ENCODE results near the gene AKR1B1. TPM values are rescaled to one million over a fixed set of nuclear protein-coding genes. Genes with fewer than 3 reads are reported as not detected.
A peak's percentile ranks its signal among the peaks of the same experiment; 100 is the strongest.

AKR1B1 gene
- total RNA-seq, 2 experiments from 2014 or later = 75.7 to 167 TPM

DNA sequence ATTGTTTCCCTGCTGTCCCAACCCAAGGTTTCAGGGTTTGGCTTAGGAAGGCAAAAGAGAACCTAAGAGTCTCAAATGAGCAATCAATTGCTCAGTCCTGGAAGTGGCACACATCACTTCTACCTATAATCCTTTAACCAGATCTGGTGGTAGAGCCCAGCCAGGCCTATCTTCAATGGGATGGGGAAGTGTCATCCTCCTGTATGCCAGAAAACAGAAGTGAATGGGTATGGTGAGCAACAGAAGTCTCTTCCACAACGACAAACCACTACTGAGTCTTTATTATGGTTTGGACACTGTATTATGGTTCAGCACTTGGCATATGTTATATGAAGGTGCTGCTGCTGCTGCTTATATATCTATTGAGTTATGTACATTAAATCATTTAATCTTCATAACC, 3.0 kb upstream of the AKR1B1 start:
- no peak for DNase-seq (ENCODE audit: low spot score)

DNA sequence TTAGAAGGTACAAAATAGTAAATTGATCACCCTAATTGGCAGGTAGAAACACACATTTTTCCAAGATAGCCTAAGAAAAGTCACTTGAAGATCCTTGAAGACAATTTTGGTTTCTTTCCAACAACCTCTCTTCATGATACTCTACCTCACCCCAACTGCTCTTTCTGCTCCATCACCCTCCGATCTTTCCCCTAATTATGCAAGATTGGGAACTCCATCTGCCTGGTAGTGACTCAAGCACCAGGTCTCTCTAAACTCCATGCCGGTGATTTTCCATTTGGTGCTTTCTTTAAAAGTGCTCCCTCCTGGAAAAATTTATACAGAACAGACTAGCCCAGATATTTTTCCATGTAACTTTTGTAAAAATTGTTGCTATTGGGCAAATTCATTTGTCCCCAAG, 1.1 kb upstream of the AKR1B1 start:
- no TSS peak for BruUV-seq (replicated peaks)
- DNase-seq (ENCODE audit: low spot score) = no peak
- H3K4me2 ChIP-seq (ENCODE audit: low read length) = peak overlapping the region; percentile 90; the same call in 1 of the 2 replicates
- H3K9me3 ChIP-seq (ENCODE audit: low read length) = peaks cover 8% of the 10 kb centered on the region; the same call in 1 of the 2 replicates
- CTCF ChIA-PET (ENCODE audit: unreplicated experiment) = interaction anchor here (0.6 kb wide), 1 partner anchor 25 kb away, joined by 3 read pairs; no protein-coding TSS in a partner anchor
- H3K79me2 ChIP-seq (ENCODE audit: insufficient read depth, low read depth, low read length) = peaks cover 19% of the 10 kb centered on the region; the same call in 1 of the 2 replicates
- intact Hi-C loops (cut with micrococcal nuclease; ENCODE audit: unreplicated experiment) = loop anchor here (1.0 to 10.0 kb wide), 5 partner anchors 187 to 710 kb away; partner anchors contain the start of genes AGBL3, BPGM and CYREN
- peaks cover 25% of the 10 kb centered on the region for H3K36me3 ChIP-seq (ENCODE audit: insufficient read depth, low read length)
- H3K27ac ChIP-seq (ENCODE audit: low read depth, low read length, poor library complexity, severe bottlenecking) = no peak overlapping the region
- H2AFZ ChIP-seq (ENCODE audit: low read length) = peak overlapping the region; percentile 99; the same call in 1 of the 2 replicates
- no peak overlapping the region for H3K4me3 ChIP-seq (ENCODE audit: low read depth, low read length, poor library complexity, severe bottlenecking)
- no peaks in the 10 kb centered on the region for H3K9me2 ChIP-seq (ENCODE audit: insufficient read depth, low read length)
- no peak for TF ChIP-seq EZH2phosphoT487 (IDR thresholded peaks at IDR 0.05; ENCODE audit: borderline replicate concordance, low read depth, low read length)
- TF ChIP-seq, protein P1, sequence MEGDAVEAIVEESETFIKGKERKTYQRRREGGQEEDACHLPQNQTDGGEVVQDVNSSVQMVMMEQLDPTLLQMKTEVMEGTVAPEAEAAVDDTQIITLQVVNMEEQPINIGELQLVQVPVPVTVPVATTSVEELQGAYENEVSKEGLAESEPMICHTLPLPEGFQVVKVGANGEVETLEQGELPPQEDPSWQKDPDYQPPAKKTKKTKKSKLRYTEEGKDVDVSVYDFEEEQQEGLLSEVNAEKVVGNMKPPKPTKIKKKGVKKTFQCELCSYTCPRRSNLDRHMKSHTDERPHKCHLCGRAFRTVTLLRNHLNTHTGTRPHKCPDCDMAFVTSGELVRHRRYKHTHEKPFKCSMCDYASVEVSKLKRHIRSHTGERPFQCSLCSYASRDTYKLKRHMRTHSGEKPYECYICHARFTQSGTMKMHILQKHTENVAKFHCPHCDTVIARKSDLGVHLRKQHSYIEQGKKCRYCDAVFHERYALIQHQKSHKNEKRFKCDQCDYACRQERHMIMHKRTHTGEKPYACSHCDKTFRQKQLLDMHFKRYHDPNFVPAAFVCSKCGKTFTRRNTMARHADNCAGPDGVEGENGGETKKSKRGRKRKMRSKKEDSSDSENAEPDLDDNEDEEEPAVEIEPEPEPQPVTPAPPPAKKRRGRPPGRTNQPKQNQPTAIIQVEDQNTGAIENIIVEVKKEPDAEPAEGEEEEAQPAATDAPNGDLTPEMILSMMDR (conservative IDR thresholded peaks at IDR 0.05; ENCODE audit: low read length) = no peak
- 0 out of 2 replicates have a peak, but pooled peaks cover 10% of the 10 kb centered on the region for H4K20me1 ChIP-seq (ENCODE audit: insufficient read depth, low read length)
- POLR2A ChIA-PET = interaction anchor here (0.6 kb wide), 1 partner anchor 27 kb away, joined by 6 read pairs; no protein-coding TSS in a partner anchor
- peaks cover 23% of the 10 kb centered on the region for H3K4me1 ChIP-seq (ENCODE audit: insufficient read depth, low read length, poor library complexity, severe bottlenecking)

More for the DNA sequence above, 3.0 kb upstream of the AKR1B1 start:
- H3K9me2 ChIP-seq (ENCODE audit: insufficient read depth, low read length) = no peaks in the 10 kb centered on the region
- BruUV-seq (replicated peaks) = no TSS peak
- peaks cover 15% of the 10 kb centered on the region; the same call in 1 of the 2 replicates for H3K9me3 ChIP-seq (ENCODE audit: low read length)
- POLR2A ChIA-PET = no interaction called here
- H3K4me1 ChIP-seq (ENCODE audit: insufficient read depth, low read length, poor library complexity, severe bottlenecking) = peaks cover 18% of the 10 kb centered on the region
- no peak for TF ChIP-seq EZH2phosphoT487 (IDR thresholded peaks at IDR 0.05; ENCODE audit: borderline replicate concordance, low read depth, low read length)
- TF ChIP-seq, protein P1 (conservative IDR thresholded peaks at IDR 0.05; ENCODE audit: low read length) = no peak
- intact Hi-C loops (cut with micrococcal nuclease; ENCODE audit: unreplicated experiment) = no loop called here
- no peak overlapping the region for H3K27ac ChIP-seq (ENCODE audit: low read depth, low read length, poor library complexity, severe bottlenecking)
- no peak overlapping the region for H3K4me3 ChIP-seq (ENCODE audit: low read depth, low read length, poor library complexity, severe bottlenecking)
- no peak overlapping the region for H3K4me2 ChIP-seq (ENCODE audit: low read length)
- peaks cover 7% of the 10 kb centered on the region for H3K36me3 ChIP-seq (ENCODE audit: insufficient read depth, low read length)
- H2AFZ ChIP-seq (ENCODE audit: low read length) = no peak overlapping the region
- 0 out of 2 replicates have a peak, but pooled peaks cover 10% of the 10 kb centered on the region for H4K20me1 ChIP-seq (ENCODE audit: insufficient read depth, low read length)
- CTCF ChIA-PET (ENCODE audit: unreplicated experiment) = no interaction called here
- H3K79me2 ChIP-seq (ENCODE audit: insufficient read depth, low read depth, low read length) = peaks cover 13% of the 10 kb centered on the region; the same call in 1 of the 2 replicates

DNA sequence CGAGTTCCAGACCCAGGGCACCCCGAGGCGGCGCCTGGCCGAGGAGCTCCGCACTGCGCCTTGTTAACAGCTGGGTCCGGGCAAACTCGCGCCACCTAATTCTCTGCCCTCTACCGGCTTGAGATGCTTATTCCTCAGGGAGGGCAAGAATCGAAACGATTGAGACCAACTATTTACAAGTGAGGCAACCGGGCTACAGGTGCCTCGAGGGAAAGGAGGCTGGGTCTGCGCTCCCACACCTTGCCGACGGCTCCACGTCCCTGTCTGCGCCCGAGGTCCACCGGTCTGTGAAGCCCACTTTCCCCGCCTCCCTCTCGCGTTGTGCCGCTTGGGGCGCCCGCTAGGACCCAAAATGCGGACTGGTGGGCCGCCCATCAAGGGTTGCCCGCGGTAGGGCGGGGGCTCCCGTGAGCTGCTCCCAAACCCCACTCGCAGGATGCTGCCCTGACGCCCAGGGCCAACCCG, 527 bp downstream of the AKR1B1 start:
- Histone ChIP-seq H3K27ac (ENCODE audit: low read depth, low read length, poor library complexity, severe bottlenecking) (peak overlapping the region; percentile 57), H3K79me2 (ENCODE audit: insufficient read depth, low read depth, low read length) (peaks cover 22% of the 10 kb centered on the region), H3K9me2 (ENCODE audit: insufficient read depth, low read length) (no peaks in the 10 kb centered on the region), H3K4me3 (ENCODE audit: low read depth, low read length, poor library complexity, severe bottlenecking) (peak overlapping the region; percentile 96), H3K9me3 (ENCODE audit: low read length) (no peaks in the 10 kb centered on the region), H3K4me2 (ENCODE audit: low read length) (peak overlapping the region; percentile 90), H3K36me3 (ENCODE audit: insufficient read depth, low read length) (peaks cover 27% of the 10 kb centered on the region), H4K20me1 (ENCODE audit: insufficient read depth, low read length) (0 out of 2 replicates have a peak, but pooled peaks cover 10% of the 10 kb centered on the region), H2AFZ (ENCODE audit: low read length) (peak overlapping the region; percentile 99), H3K4me1 (ENCODE audit: insufficient read depth, low read length, poor library complexity, severe bottlenecking) (peaks cover 29% of the 10 kb centered on the region)
- TF ChIP-seq EZH2phosphoT487 (IDR thresholded peaks at IDR 0.05; ENCODE audit: borderline replicate concordance, low read depth, low read length) = no peak
- TF ChIP-seq, protein P1 (conservative IDR thresholded peaks at IDR 0.05; ENCODE audit: low read length) = peak; percentile 71
- intact Hi-C loops (cut with micrococcal nuclease; ENCODE audit: unreplicated experiment) = loop anchor here (5.0 to 10.0 kb wide), 4 partner anchors 189 to 526 kb away; partner anchors contain the start of genes AGBL3 and BPGM
- no TSS peak for BruUV-seq (replicated peaks)
- CTCF ChIA-PET (ENCODE audit: unreplicated experiment) = interaction anchor here (1.6 kb wide), 1 partner anchor 26 kb away, joined by 7 read pairs; no protein-coding TSS in a partner anchor
- POLR2A ChIA-PET = interaction anchor here (0.5 to 1.6 kb wide), 6 partner anchors 10 to 417 kb away, joined by 3 to 5 read pairs (median 3); no protein-coding TSS in a partner anchor
- DNase-seq (ENCODE audit: low spot score) = peak; percentile 82

Measured in OCI-LY7 (cell line).